A673 (cell line): ENCODE data around the gene RTN4RL1. TPM values are rescaled to one million over a fixed set of nuclear protein-coding genes. Genes with fewer than 3 reads are reported as not detected.
A peak's percentile ranks its signal among the peaks of the same experiment; 100 is the strongest.

Experiments used
- BruUV-seq: library from RNA; stranded (reverse); fragments of 400-500 nt; replicated peaks from 2 replicates; lab custom pipeline; 2021; lab: Mats Ljungman, UMichigan
- CTCF ChIA-PET: fragments of 300-600 bp; sonication (Branson Sonifier 250); formaldehyde crosslinking; loops from one replicate; lab custom pipeline; 2022; ENCODE audit warnings: antibody characterized with exemption; lab: Charles Lee
- POLR2A ChIA-PET: fragments of 300-600 bp; sonication (Branson Sonifier 250); formaldehyde crosslinking; loops from one replicate; lab custom pipeline; 2022; ENCODE audit warnings: antibody characterized with exemption; ENCODE audit not compliant: low non-redundant PET; lab: Charles Lee
- DNase-seq: peaks from one replicate; pipeline ENCODE4 v3.0.0-alpha.2; 2015; ENCODE audit warnings: low spot score
- H3K27ac ChIP-seq: fragments of 200-600 bp; sonication (generic); 2 replicates; pipeline ENCODE4 v1.5.1; 2016; ENCODE audit warnings: mixed run types, low read depth, mild to moderate bottlenecking, mixed read lengths, antibody characterized with exemption, low read length; ENCODE audit not compliant: poor library complexity, severe bottlenecking
- H3K27me3 ChIP-seq: fragments of 200-600 bp; sonication (generic); replicated peaks from 2 replicates; pipeline ENCODE4 v1.6.1; 2017; ENCODE audit warnings: mixed run types, low read depth, mild to moderate bottlenecking, mixed read lengths, antibody characterized with exemption, low read length; ENCODE audit not compliant: insufficient read depth, poor library complexity
- H3K36me3 ChIP-seq: fragments of 200-600 bp; sonication (generic); 2 replicates; pipeline ENCODE4 v1.6.1; 2016; ENCODE audit warnings: mixed run types, mild to moderate bottlenecking, mixed read lengths, antibody characterized with exemption, low read length; ENCODE audit not compliant: insufficient read depth, poor library complexity, severe bottlenecking
- H3K4me1 ChIP-seq: fragments of 200-600 bp; sonication (generic); 2 replicates; pipeline ENCODE4 v1.6.1; 2017; ENCODE audit warnings: mixed run types, mild to moderate bottlenecking, mixed read lengths, antibody characterized with exemption, low read length; ENCODE audit not compliant: insufficient read depth, poor library complexity, severe bottlenecking
- H3K4me3 ChIP-seq: fragments of 200-600 bp; sonication (generic); 2 replicates; pipeline ENCODE4 v1.5.1; 2016; ENCODE audit warnings: low read depth, mixed run types, mild to moderate bottlenecking, mixed read lengths, low read length; ENCODE audit not compliant: poor library complexity, severe bottlenecking
- H3K9me3 ChIP-seq: fragments of 200-600 bp; sonication (generic); 2 replicates; pipeline ENCODE4 v1.6.1; 2016; ENCODE audit warnings: mixed run types, low read depth, mild to moderate bottlenecking, mixed read lengths, antibody characterized with exemption, low read length; ENCODE audit not compliant: poor library complexity, severe bottlenecking
- EZH2 ChIP-seq: fragments of 200-600 bp; sonication (generic); IDR thresholded peaks from 2 replicates; pipeline ENCODE4 v1.6.1; 2017; ENCODE audit warnings: borderline replicate concordance, low read depth, mild to moderate bottlenecking, mixed read lengths, antibody characterized with exemption, low read length; ENCODE audit not compliant: poor library complexity, severe bottlenecking
- intact Hi-C: fragments of 100-400 bp; cut with micrococcal nuclease; formaldehyde crosslinking; loops from one replicate; pipeline ENCODE4 v1.10.0; 2022; ENCODE audit not compliant: unreplicated experiment
- total RNA-seq: library from RNA; stranded (reverse); gene quantifications from 2 replicates; pipeline ENCODE4 v1.2.3, GENCODE V29; 2021
- TF ChIP-seq, protein P1 (sequence below): fragments of 300-800, 200-600 bp; sonication (generic); conservative IDR thresholded peaks from 2 replicates; pipeline ENCODE4 v1.5.1; 2017; ENCODE audit warnings: low read depth, mild to moderate bottlenecking, antibody characterized with exemption, low read length, moderate library complexity, mixed read lengths

Gene RTN4RL1
- total RNA-seq, 1 experiment from 2014 or later = 0.80 TPM

DNA sequence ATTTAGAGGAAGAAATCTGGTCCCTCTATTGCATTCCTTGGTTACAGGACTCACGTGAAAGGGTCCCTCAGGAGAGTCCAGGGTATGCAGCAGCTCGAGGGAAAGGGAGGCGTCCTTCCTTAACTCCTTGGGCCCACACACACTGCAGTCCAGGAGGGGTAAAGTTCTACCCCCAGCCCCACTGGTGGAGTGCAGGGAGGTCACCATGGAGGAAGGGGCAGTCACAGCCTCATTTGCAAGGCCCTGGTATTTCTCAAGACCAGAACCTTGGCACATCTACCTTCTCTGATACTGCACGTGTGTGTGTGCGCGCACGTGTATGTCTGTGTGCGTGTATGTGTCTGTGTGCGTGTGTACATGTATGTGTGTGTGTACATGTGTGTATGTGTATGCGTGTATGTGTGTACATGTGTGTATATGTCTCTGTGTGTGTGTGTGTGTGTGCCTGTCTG is 40.8 kb upstream of the RTN4RL1 start:
- peaks cover 21% of the 10 kb centered on the region for H3K36me3 ChIP-seq
- TF ChIP-seq, protein P1, sequence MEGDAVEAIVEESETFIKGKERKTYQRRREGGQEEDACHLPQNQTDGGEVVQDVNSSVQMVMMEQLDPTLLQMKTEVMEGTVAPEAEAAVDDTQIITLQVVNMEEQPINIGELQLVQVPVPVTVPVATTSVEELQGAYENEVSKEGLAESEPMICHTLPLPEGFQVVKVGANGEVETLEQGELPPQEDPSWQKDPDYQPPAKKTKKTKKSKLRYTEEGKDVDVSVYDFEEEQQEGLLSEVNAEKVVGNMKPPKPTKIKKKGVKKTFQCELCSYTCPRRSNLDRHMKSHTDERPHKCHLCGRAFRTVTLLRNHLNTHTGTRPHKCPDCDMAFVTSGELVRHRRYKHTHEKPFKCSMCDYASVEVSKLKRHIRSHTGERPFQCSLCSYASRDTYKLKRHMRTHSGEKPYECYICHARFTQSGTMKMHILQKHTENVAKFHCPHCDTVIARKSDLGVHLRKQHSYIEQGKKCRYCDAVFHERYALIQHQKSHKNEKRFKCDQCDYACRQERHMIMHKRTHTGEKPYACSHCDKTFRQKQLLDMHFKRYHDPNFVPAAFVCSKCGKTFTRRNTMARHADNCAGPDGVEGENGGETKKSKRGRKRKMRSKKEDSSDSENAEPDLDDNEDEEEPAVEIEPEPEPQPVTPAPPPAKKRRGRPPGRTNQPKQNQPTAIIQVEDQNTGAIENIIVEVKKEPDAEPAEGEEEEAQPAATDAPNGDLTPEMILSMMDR = no peak
- no peak for TF ChIP-seq EZH2
- ChIA-PET CTCF (no interaction called here), POLR2A (no interaction called here)
- peaks cover 30% of the 10 kb centered on the region for H3K4me1 ChIP-seq
- no peak overlapping the region for H3K27ac ChIP-seq
- BruUV-seq = no TSS peak
- H3K9me3 ChIP-seq = no peaks in the 10 kb centered on the region
- no peaks in the 10 kb centered on the region for H3K27me3 ChIP-seq
- intact Hi-C loops = no loop called here
- DNase-seq = no peak
- H3K4me3 ChIP-seq = no peak overlapping the region

DNA sequence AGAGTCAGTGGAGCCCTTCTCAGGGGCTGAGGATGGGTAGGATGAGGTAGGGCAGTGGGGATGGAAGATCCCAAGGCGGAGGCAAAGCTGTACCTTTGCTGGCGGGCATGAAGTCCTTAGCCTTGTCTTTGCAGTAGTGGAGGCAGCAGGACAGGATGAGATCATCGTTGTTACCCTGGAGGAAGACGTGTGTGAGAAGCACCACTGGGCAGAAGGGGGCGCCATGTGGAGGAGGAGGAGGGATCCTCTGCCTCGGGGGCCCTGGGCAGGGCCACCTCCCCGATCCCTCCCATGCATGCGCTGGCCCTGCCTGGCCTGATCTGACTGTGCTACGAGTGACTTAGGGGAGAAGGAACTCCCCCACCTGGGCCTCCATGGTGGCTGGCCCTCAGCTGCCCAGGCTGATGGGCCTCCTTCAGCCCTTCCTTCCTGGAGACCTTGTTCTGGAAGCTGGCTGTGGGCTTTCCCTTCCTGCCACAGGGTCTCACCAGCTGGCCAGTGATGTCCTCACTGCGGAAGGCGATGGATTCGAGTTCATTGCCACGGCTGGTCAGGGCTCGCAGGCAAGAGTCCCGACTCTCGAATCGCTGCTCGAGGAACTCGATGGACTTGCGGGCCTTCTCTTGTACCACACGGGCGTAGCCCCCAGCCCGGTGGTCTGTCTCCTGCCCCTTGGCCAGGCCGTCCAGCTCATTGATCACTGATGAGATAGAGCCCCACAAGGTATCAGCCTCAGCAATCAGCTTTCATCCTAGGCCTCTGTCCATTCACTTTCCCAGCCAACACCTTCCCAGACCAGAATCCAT is 40.0 kb upstream of the RTN4RL1 start:
- Histone ChIP-seq H3K9me3 (no peaks in the 10 kb centered on the region), H3K4me3 (no peak overlapping the region), H3K4me1 (peaks cover 30% of the 10 kb centered on the region), H3K27ac (no peak overlapping the region), H3K36me3 (peaks cover 21% of the 10 kb centered on the region), H3K27me3 (no peaks in the 10 kb centered on the region)
- peak; percentile 79 for DNase-seq
- intact Hi-C loops = no loop called here
- CTCF ChIA-PET = interaction anchor here (0.9 kb wide), 1 partner anchor 179 kb away, joined by 3 read pairs; no protein-coding TSS in a partner anchor
- TF ChIP-seq, protein P1 = peak; percentile 71
- no peak for TF ChIP-seq EZH2
- POLR2A ChIA-PET = no interaction called here
- no TSS peak for BruUV-seq

DNA sequence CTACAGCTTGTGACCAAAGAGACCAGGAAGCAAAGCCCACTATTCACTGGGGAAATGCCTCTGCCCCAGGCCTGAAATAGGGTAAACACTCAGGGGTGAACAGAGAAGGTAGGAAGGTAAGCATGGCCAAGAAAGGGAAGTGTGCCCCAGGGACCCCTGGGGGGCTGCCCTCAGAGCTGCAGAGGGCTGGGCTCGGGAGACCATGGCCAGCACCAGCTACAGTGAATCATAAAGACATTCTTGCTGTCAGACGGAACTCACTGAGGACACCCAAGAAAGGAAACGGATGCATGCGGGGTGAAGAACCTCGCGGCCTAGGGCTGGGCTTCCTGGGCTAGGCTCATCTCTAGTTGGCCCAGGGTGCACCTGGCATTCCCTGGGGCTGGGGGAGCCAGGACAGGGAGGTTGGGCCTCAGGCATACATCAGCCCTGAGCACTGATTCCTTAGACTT is 39.4 kb upstream of the RTN4RL1 start:
- H3K36me3 ChIP-seq = peaks cover 21% of the 10 kb centered on the region
- CTCF ChIA-PET = no interaction called here
- peak overlapping the region; percentile 62 for H3K27ac ChIP-seq
- no peak overlapping the region for H3K4me3 ChIP-seq
- TF ChIP-seq EZH2 = no peak
- TF ChIP-seq, protein P1 = no peak
- POLR2A ChIA-PET = no interaction called here
- BruUV-seq = no TSS peak
- intact Hi-C loops = no loop called here
- no peak for DNase-seq
- H3K4me1 ChIP-seq = peaks cover 30% of the 10 kb centered on the region
- H3K27me3 ChIP-seq = no peaks in the 10 kb centered on the region
- no peaks in the 10 kb centered on the region for H3K9me3 ChIP-seq
